ENCODE results near the gene RNF149.

DNA sequence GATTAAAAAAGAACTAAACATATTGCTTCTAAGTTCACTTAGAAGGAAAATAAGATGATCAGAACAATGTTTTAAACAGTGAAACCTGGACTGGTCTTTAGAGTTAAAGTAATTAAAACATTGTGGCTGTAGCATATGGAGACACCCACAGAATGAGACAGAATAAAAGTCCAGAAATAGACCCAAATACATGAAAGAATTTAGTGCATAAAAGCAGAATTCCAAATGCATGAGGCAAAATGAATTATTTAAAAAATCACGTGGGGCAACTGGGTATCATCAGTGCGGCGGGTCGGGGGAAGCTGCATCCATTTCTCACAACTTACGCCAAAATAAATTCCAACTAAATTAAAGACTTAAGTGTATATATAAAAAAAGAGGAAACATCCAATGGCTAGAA is 12.1 kb downstream of the RNF149 start:
- TF ChIP-seq, protein P1, sequence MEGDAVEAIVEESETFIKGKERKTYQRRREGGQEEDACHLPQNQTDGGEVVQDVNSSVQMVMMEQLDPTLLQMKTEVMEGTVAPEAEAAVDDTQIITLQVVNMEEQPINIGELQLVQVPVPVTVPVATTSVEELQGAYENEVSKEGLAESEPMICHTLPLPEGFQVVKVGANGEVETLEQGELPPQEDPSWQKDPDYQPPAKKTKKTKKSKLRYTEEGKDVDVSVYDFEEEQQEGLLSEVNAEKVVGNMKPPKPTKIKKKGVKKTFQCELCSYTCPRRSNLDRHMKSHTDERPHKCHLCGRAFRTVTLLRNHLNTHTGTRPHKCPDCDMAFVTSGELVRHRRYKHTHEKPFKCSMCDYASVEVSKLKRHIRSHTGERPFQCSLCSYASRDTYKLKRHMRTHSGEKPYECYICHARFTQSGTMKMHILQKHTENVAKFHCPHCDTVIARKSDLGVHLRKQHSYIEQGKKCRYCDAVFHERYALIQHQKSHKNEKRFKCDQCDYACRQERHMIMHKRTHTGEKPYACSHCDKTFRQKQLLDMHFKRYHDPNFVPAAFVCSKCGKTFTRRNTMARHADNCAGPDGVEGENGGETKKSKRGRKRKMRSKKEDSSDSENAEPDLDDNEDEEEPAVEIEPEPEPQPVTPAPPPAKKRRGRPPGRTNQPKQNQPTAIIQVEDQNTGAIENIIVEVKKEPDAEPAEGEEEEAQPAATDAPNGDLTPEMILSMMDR (IDR thresholded peaks at IDR 0.05 in 8 of 11, conservative IDR thresholded peaks at IDR 0.05 in 3 of 11) = no peak
- no peak for TF ChIP-seq POLR2A (IDR thresholded peaks at IDR 0.05)
- TF ChIP-seq POLR2AphosphoS5 (IDR thresholded peaks at IDR 0.05) = no peak
